NOMO-1 treated with DMSO at 0.1 percent for 48 hours (cell line): Measurements from ENCODE around the gene LRRC7.
A peak's percentile ranks its signal among the peaks of the same experiment; 100 is the strongest.
"Not testable (repeated sequence)": the region's sequence is repeated elsewhere in the genome, so short reads cannot be mapped to it uniquely, and the experiment has no call there.

Experiments used
- DNase-seq: peaks from one replicate; lab custom pipeline; 2025; ENCODE audit not compliant: unreplicated experiment; lab: John Stamatoyannopoulos, UW

LRRC7 gene

DNA sequence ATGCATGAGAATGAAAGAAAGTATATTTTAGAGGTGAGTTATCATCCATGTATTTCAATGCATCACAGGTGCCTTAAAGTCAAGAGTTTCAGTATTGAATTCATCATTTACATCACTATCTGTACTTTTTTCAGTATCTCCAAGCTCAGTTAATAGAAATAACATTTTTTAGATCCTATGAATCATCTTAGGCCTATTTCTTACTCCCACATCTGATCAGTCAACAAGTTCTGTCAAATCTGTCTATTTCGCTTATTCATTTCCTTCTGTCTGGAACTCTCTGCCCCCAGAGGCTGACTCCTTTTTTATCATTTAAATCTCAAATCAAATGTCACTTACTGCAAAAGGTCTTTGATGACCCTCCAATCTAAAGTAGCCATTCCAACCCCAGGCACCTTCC, 295.2 kb downstream of the LRRC7 start:
- no peak for DNase-seq

DNA sequence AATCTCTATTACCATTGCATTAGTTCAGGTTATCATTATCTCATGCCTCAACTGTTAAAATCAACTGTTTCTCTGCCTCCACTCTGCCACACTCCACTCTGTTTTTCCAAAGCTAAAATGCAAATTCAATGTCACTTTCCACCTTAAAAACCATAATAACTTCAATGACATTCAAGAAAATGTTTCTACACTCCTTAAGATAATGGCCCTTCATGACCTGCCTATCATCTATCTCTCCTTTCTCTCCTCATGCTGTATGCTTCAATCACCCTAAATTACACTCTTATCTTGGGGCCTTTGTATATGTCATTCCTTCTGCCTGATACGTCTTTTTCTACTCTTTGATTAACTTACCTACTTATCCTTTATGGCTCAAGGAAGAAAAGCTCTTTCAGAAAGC, 296.0 kb downstream of the LRRC7 start:
- no peak for DNase-seq

DNA sequence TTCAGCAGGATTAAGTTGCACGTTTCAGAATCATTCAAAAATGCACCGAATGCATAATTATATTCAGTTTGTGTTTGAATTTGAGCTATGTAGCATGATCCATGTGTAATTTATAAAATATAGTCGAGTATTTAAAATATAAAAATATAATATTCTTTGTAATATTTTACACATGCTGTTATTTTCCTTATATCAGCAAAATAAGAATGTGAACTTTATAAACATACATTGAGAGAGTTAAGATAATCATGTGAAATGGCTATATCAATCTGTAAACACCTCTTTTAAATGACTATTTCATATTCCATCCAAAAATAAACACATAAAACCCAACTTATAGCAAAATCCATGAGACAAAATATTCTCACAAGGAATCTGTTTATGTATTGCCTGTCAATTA, 303.7 kb downstream of the LRRC7 start:
- DNase-seq = no peak

DNA sequence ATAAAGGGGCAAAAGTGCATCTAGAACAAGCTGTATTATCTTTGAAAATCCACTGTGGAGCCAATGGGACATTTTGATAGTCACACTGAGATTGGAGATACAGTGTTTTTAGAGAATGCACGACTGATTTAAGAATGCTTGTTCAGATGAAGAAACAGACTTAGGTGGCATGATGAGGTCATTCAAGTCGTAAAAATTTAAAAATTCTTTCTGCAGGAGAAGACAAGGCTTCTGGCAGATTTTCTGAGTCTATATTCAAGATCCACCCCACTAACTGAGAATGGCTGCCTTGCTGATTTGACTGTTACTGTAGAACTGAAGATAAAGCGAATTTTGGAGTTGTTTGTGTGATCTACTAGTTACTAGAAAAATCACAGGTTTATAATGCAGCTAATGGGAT, 310.6 kb downstream of the LRRC7 start:
- DNase-seq = no peak

DNA sequence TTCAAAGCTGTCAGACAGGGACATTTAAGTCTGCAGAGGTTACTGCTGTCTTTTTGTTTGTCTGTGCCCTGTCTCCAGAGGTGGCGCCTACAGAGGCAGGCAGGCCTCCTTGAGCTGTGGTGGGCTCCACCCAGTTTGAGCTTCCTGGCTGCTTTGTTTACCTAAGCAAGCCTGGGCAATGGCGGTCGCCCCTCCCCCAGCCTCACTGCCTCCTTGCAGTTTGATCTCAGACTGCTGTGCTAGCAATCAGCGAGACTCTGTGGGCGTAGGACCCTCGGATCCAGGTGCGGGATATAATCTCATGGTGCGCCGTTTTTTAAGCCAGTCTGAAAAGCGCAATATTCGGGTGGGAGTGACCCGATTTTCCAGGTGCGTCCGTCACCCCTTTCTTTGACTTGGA, 320.3 kb downstream of the LRRC7 start:
- not testable (repeated sequence) for DNase-seq

- DNase-seq = no peak
Measured at GRCh38 chr1:69888657-69889056, 320.9 kb downstream of the LRRC7 start.

DNA sequence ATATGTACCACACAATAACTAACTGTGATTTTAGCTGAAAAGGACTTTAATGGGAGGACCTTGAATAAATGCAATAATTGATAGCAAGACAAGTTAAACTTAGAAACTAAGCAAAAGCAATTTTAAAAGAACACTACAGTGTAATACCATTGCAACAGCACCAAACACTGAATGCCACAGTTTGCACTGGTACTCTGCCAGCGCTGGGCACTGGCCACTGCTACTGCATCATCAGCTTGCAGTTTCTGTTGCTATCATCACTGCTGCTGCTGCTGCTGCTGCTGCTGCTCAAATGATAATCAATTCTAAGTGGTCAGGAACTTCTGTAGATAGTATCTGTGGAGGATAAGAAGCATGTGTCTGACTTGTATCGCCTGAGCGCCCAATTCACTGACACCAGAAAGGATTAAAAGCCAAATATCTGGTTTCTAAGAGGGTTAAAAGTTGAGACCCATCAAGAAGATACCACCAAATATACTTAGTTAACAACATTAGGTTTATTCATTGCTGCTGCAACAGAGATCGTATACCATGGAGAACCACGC, 330.8 kb downstream of the LRRC7 start:
- no peak for DNase-seq

DNA sequence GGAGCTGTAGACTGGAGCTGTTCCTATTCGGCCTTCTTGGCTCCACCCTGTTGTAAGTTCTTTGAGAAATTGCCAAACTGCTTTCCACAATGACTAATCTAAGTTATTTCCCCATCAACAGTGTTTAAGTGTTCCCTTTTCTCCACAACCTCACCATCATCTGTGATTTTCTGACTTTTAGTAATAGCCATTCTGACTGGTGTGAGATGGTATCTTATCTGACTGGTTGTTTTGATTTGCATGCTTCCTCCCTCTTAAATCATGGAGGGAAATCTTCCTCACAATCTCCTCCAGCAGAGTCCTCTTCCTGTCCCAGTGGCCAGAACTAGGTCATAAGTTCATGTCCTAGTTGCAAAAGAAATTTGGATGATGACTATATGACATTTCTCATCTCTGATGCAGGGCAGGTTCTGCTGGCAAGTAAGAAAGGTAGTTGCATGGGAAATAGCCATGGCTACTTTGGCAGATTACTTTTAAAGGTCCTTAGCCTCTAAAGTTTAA, 343.6 kb downstream of the LRRC7 start:
- peak; percentile 92 for DNase-seq

DNA sequence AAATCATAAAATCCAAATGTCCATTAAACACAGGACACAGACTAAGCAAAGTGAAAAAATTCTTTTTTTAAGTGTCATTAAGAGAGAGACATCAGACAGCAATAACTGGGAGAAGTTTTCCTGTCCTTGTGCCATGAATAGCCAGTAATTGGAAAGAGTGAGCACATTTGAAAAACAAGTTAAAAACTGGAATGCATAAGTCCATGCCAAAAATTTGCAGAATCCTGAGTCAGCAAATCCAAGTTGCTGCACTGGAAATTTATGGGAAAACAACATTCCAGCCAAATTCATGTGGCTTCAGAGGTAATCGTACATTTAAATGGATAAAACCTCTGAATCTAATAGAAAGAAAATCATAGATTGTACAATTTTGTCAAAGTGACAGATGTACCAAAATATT, 346.3 kb downstream of the LRRC7 start:
- no peak for DNase-seq

GRCh38 chr1:69914976-69915765, 347.4 kb downstream of the LRRC7 start:
- DNase-seq = peak; percentile 19

- DNase-seq = no peak
Measured at GRCh38 chr1:69919129-69919921, 351.6 kb downstream of the LRRC7 start.

- DNase-seq = no peak
Measured at GRCh38 chr1:69919922-69920273, 352.2 kb downstream of the LRRC7 start.

- no peak for DNase-seq
Measured at GRCh38 chr1:69920426-69920825, 352.7 kb downstream of the LRRC7 start.

- no peak for DNase-seq
Measured at GRCh38 chr1:69921486-69921885, 353.8 kb downstream of the LRRC7 start.

DNA sequence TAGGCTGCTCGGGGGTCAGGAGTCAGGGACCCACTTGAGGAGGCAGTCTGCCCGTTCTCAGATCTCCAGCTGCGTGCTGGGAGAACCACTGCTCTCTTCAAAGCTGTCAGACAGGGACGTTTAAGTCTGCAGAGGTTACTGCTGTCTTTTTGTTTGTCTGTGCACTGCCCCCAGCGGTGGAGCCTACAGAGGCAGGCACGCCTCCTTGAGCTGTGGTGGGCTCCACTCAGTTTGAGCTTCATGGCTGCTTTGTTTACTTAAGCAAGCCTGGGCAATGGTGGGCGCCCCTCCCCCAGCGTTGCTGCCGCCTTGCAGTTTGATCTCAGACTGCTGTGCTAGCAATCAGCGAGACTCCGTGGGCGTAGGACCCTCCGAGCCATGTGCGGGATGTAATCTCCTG, 360.5 kb downstream of the LRRC7 start:
- DNase-seq = not testable (repeated sequence)

- DNase-seq = peak; percentile 10
Measured at GRCh38 chr1:69929308-69930057, 361.8 kb downstream of the LRRC7 start.

DNA sequence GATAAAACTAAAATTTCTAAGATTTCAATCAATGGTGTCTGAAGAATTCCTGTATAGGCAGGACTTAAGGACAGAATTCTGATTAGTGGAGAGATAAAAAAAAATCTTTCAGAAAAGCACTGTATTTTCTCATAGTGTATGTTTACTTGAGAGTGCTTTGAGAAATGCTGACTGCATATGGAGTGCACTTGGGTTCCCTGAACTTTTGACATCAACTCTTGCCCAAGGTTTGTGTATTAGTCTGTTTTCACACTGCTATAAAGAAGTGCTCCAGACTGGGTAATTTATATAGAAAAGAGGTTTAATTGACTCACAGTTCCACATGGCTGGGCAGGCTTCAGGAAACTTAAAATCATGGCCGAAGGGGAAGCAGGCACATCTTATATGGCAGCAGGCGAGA, 362.7 kb downstream of the LRRC7 start:
- DNase-seq = no peak

DNA sequence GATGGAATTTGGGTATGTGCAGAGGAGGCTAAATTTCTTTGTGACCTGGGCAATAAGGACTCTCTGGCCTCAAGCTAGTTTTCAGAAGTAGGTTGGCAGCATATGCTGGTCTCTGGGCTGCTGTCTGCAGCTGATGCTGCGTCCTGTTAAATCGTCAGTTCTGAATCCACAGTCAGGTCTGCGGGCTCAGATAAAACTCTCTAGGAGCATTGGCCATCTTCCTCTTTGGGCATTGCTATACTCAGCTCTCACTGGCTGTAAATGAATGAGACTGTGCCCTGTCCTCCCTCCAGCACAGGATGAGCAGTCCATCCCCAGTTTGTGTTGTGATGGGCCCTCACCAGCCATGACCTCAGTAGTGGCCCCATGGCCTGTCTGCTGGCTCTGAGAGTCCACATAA, 365.0 kb downstream of the LRRC7 start:
- DNase-seq = no peak

DNA sequence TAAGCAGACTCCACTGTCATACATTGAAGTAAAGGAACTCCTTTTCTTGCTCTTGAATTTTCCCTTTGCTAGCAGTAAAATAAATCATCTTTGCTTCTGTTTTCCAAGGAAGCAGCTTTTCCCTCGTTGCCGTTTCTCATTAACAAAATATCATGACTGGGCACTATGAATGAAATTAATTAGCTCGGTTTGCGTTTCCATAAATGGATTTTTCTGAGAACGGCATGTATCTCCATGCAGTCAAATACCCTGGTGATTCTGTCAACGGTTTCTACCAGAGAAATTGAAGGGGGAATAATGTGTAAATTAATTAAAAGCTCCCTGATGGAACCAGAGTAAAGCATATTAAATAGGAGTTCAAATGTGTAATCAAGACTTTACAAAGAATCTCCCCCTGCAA, 372.5 kb downstream of the LRRC7 start:
- no peak for DNase-seq

DNA sequence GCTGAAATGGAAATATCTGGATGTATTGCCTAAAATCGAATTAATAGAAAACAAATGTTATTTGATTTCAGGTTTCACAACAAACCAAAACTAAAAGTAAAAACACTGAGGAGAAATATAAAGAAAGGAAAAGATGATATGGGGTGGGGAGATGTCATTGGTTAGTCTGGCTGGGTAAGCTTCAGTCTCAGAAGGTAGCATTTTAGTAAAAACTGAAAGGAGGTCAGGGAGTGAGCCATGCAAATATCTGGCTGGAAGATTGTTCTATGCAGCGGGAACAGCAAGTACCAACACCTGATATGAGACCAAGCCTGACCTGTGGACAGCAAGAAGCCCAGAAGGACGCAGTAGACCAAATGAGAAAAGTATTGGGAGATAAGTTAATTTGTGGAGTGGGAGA, 373.1 kb downstream of the LRRC7 start:
- DNase-seq = no peak

- no peak for DNase-seq
Measured at GRCh38 chr1:69943030-69943429, 375.3 kb downstream of the LRRC7 start.
